GM19023 (cell line): ENCODE measurements around the gene CCDC34.
"Not testable (repeated sequence)": the region's sequence is repeated elsewhere in the genome, so short reads cannot be mapped to it uniquely, and the experiment has no call there.

Source experiments
- ATAC-seq: cut with Tn5 transposase; IDR thresholded peaks from one replicate; pipeline ENCODE4 v1.9.1; 2021; ENCODE audit warnings: mild to moderate bottlenecking, moderate library complexity; ENCODE audit not compliant: unreplicated experiment

The CCDC34 gene

GRCh38 chr11:27328614-27329013 is 34.4 kb downstream of the CCDC34 start:
- no peak for ATAC-seq

GRCh38 chr11:27327064-27327463 is 36.0 kb downstream of the CCDC34 start:
- ATAC-seq: not testable (repeated sequence)

DNA sequence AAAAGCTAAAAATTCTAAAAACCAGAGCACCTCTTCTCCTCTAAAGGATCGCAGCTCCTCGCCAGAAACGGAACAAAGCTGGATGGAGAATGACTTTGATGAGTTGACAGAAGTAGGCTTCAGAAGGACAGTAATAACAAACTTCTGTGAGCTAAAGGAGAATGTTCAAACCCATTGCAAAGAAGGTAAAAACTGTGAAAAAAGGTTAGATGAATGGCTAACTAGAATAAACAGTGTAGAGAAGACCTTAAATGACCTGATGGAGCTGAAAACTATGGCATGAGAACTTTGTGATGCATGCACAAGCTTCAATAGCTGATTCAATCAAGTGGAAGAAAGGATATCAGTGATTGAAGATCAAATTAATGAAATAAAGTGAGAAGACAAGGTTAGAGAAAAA is 40.8 kb downstream of the CCDC34 start:
- ATAC-seq: not testable (repeated sequence)

- ATAC-seq: not testable (repeated sequence)
These were observed 41.7 kb downstream of the CCDC34 start for GRCh38 chr11:27321340-27321739.

GRCh38 chr11:27319072-27319471 is 43.9 kb downstream of the CCDC34 start:
- ATAC-seq: peak; percentile 98

- ATAC-seq: no peak
These were observed 45.3 kb downstream of the CCDC34 start for GRCh38 chr11:27317751-27318150.

GRCh38 chr11:27315836-27316235 is 47.2 kb downstream of the CCDC34 start:
- no peak for ATAC-seq

GRCh38 chr11:27313157-27313821 is 49.7 kb downstream of the CCDC34 start:
- ATAC-seq: no peak

DNA sequence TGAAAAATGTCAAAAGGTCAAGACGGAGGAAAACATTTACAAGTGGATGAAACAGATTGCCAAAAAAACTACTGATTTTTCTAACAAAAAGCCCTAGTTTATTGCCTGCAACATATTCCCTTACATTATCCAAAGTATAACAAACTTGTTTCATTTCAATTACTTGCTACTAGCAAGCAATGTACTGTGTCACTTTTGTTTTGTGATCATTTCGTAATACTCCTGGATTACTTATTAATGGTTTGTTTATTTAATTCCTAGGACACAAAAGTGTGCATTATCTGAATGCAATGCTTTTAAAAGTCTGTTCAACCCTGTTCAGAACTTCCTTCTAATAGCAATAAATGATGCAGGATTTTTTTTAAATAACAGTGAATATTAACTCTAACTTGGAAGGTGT is 50.9 kb downstream of the CCDC34 start:
- no peak for ATAC-seq

DNA sequence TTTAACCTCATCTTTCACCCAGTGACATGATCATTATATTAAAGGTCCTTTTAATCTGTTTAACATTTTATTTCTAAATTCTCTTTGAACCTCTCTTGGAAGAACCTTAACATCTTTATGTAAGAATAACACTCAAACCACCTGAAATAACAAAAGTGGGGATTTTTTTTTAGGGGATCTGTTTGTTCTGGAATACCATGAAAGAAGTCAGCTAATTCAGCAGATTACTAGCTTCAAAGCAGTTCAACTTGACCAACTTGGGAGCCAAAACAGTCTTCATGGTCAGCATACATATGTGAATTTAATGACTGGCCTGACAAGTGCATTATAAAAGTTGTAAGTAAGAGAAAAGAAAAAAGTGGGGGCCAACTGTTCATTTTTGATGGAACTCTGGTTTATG is 52.3 kb downstream of the CCDC34 start:
- ATAC-seq: no peak

DNA sequence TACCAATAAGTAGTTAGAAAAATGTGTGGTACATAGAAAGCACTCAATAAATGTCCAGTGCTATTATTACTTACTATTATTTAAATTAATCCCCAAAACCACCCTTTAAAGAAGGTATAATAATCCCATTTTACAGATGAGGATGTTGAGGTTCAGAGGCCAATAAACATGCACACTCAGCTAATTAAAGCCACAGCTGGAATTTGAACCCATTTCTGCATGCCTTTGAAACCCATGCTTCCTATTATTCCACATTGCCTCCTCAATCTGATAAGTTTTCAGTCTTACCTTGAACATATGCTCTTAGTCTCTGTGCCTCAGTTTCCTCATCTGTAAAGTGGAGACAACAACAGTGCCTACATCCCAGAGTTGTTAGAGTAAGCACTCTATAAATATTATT is 52.8 kb downstream of the CCDC34 start:
- ATAC-seq: no peak

GRCh38 chr11:27309046-27309445 is 54.0 kb downstream of the CCDC34 start:
- ATAC-seq: no peak

- ATAC-seq: no peak
These were observed 55.8 kb downstream of the CCDC34 start for GRCh38 chr11:27307232-27307631.

- no peak for ATAC-seq
These were observed 57.3 kb downstream of the CCDC34 start for GRCh38 chr11:27305751-27306150.

- no peak for ATAC-seq
These were observed 58.5 kb downstream of the CCDC34 start for GRCh38 chr11:27304514-27304913.

- no peak for ATAC-seq
These were observed 59.1 kb downstream of the CCDC34 start for GRCh38 chr11:27303903-27304302.

GRCh38 chr11:27300974-27301373 is 62.0 kb downstream of the CCDC34 start:
- no peak for ATAC-seq

DNA sequence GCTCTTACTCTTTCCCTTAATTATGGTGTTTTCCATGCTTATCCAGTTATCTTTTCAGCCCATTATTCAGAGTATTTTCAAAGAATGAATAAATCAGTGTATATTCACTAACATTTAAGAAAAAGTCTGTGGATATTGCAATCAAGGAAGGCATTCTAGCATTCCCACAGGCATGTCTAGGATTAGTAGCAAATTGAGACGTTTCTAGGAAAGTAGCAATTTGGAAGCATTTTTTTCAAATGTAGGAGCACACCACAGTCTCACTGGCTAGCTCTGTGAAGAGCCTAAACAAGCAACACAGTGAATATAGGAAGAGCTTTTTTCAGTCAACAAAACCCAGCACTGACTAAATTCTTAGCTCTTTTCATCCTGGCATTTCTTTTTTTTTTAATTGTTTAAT is 65.4 kb downstream of the CCDC34 start:
- ATAC-seq: no peak

DNA sequence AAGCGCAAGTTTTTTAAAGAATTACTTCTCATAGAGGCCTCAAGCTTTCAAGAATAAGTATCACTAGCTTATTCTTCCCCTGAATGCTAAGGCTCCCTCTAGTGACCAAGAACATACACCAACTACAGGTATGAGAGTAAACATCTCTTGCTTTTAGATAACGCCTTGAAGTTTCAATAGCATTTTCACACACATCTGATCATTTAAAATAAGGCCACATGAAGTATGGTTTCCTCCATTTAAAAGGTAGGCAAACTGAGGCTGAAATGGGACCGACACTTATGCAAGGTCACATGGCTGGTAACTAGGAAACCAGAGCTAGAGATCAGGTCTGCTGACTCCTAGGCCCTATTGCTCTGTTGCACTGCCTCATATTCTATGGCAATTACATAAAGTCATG is 66.5 kb downstream of the CCDC34 start:
- ATAC-seq: peak; percentile 83

DNA sequence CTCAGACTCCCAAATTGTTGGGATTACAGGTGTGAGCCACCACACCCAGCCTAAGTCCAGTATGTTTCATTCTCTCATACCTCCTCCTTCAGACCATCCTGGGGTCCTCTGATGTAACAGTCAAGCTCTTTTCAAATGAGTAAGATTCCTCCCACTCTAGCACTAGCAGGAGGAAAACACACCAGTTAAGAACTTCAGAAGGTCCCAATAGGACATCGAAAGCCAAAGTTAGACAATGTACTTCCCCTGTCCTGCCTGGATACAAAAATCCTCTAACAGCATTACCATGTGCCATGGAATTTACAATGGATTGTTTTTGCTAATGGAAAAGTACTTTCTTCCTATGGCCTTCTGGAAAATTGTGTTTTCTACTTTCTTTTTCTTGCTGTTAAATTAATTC is 67.1 kb downstream of the CCDC34 start:
- no peak for ATAC-seq

GRCh38 chr11:27294654-27295053 is 68.4 kb downstream of the CCDC34 start:
- no peak for ATAC-seq

- no peak for ATAC-seq
These were observed 69.2 kb downstream of the CCDC34 start for GRCh38 chr11:27293515-27294417.
